ENCODE data around the gene CKMT1A.
"Not testable (repeated sequence)": the region's sequence is repeated elsewhere in the genome, so short reads cannot be mapped to it uniquely, and the experiment has no call there.

- TF ChIP-seq CTCF (IDR thresholded peaks at IDR 0.05); MAX (IDR thresholded peaks at IDR 0.05); CEBPB (IDR thresholded peaks at IDR 0.05); POLR2A (IDR thresholded peaks at IDR 0.05; ENCODE audit: low read length); POLR2AphosphoS2 (conservative IDR thresholded peaks at IDR 0.05; ENCODE audit: low read length); SMC3 (IDR thresholded peaks at IDR 0.05); EP300 (IDR thresholded peaks at IDR 0.05); HOXB5 (CRISPR knock-in tag; IDR thresholded peaks at IDR 0.05); RAD21 (conservative IDR thresholded peaks at IDR 0.05 in 1 of 2, IDR thresholded peaks at IDR 0.05 in 1 of 2); MAFK (IDR thresholded peaks at IDR 0.05; ENCODE audit: partially characterized antibody): not testable (repeated sequence)
These were observed 19.5 kb upstream of the CKMT1A start for GRCh38 chr15:43674175-43674574.
